GM12865 (cell line): ENCODE data around the gene PRDX5.

Source experiments
- DNase-seq: peaks from one replicate; pipeline ENCODE4 v3.0.0; 2010; ENCODE audit warnings: low read depth
- H3K4me3 ChIP-seq: 2 replicates; pipeline ENCODE4 v1.5.1; 2011; ENCODE audit warnings: mild to moderate bottlenecking, low read depth, low read length, control low read depth
- CTCF ChIP-seq: IDR thresholded peaks from 2 replicates; pipeline ENCODE4 v1.5.1; 2011; ENCODE audit warnings: low read length, control low read depth, low read depth, inconsistent platforms; ENCODE audit not compliant: insufficient read depth; ENCODE audit errors: missing control alignments

The PRDX5 gene

DNA sequence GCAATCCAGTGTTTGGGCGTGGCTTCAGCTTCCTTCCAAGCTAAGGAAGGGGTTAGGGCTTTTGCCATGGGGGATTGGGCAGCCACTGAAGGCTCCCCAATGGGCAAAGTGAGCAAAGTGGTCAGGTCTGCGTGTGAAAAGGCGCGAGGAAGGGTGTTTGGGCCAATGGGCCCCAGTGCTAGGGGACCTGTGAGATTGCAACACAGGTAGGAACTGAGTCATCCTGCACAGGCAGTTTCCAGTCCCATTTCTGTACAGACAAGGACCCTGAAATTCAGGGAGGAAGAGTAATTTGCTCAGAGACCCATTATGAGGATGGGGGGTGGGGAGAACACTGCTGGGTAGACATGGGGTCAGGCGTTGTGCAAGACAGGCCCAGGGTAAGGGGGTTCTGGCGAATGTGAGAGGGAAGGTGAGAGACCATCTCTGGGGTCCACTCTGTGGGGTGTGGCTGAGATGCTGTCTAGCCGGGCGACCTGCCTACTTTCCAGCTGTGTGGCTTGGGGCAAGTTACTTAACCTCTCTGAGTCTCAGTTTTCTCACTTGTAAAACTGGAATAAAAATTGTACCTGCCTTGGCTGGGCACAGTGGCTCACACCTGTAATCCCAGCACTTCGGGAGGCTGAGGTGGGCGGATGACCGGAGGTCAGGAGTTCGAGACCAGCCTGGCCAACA is 29.4 kb downstream of the PRDX5 start:
- no peak for DNase-seq
- no peak overlapping the region for H3K4me3 ChIP-seq
- no peak for TF ChIP-seq CTCF

- no peak for DNase-seq
- no peak for TF ChIP-seq CTCF
- no peak overlapping the region for H3K4me3 ChIP-seq
Measured at GRCh38 chr11:64348383-64349024, 30.6 kb downstream of the PRDX5 start.

- no peak overlapping the region for H3K4me3 ChIP-seq
- no peak for DNase-seq
- no peak for TF ChIP-seq CTCF
Measured at GRCh38 chr11:64349025-64349387, 31.1 kb downstream of the PRDX5 start.

GRCh38 chr11:64349404-64349803 is 31.5 kb downstream of the PRDX5 start:
- DNase-seq: no peak
- H3K4me3 ChIP-seq: no peak overlapping the region

GRCh38 chr11:64351136-64351631 is 33.3 kb downstream of the PRDX5 start:
- no peak for TF ChIP-seq CTCF
- DNase-seq: no peak
- H3K4me3 ChIP-seq: no peak overlapping the region

More at GRCh38 chr11:64349404-64349803, 31.5 kb downstream of the PRDX5 start:
- no peak for TF ChIP-seq CTCF

DNA sequence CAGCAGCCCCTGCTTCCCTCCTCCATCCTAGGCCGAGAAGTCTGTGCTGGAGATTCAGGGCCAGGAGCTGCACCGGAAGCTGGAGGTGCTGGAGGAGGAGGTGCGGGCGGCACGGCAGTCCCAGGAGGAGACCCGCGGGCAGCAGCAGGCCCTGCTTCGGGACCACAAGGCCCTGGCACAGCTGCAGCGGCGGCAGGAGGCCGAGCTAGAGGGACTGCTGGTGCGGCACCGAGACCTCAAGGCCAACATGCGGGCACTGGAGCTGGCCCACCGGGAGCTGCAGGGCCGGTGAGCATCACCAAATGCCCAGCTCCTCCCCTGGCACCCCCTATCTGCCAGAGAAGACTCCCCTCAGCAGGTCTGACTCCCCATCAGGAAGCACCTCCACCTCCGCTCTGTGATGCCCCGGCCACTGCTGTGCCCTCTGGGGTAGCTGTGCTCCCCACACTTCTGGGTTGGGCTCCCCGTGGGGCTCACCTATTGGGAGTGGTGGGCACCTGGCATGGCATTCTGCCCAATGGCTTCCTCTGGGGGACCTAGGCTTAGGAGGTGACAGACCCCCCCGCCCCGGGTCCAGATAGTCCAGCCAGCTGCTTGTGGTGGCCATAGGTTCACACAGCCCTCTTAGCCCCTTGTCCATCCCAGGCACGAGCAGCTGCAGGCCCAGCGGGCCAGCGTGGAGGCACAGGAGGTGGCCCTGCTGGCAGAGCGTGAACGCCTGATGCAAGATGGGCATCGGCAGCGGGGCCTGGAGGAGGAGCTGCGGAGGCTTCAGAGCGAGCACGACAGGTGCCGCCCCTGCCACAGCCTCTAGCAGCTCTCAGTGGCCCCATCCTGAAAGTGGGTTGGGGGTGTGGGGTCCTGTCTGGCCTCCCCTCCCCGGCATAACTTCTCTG is 34.4 kb downstream of the PRDX5 start:
- no peak for TF ChIP-seq CTCF
- no peak for DNase-seq
- no peak overlapping the region for H3K4me3 ChIP-seq
